A673 (cell line): ENCODE measurements around the gene FES. TPM values are rescaled to one million over a fixed set of nuclear protein-coding genes. Genes with fewer than 3 reads are reported as not detected.

Source experiments
- BruUV-seq: library from RNA; stranded (reverse); fragments of 400-500 nt; replicated peaks from 2 replicates; lab custom pipeline; 2021; lab: Mats Ljungman, UMichigan
- CTCF ChIA-PET: fragments of 300-600 bp; sonication (Branson Sonifier 250); formaldehyde crosslinking; loops from one replicate; lab custom pipeline; 2022; ENCODE audit warnings: antibody characterized with exemption; lab: Charles Lee
- POLR2A ChIA-PET: fragments of 300-600 bp; sonication (Branson Sonifier 250); formaldehyde crosslinking; loops from one replicate; lab custom pipeline; 2022; ENCODE audit warnings: antibody characterized with exemption; ENCODE audit not compliant: low non-redundant PET; lab: Charles Lee
- DNase-seq: peaks from one replicate; pipeline ENCODE4 v3.0.0-alpha.2; 2015; ENCODE audit warnings: low spot score
- H3K27ac ChIP-seq: fragments of 200-600 bp; sonication (generic); 2 replicates; pipeline ENCODE4 v1.5.1; 2016; ENCODE audit warnings: mixed run types, low read depth, mild to moderate bottlenecking, mixed read lengths, antibody characterized with exemption, low read length; ENCODE audit not compliant: poor library complexity, severe bottlenecking
- H3K27me3 ChIP-seq: fragments of 200-600 bp; sonication (generic); replicated peaks from 2 replicates; pipeline ENCODE4 v1.6.1; 2017; ENCODE audit warnings: mixed run types, low read depth, mild to moderate bottlenecking, mixed read lengths, antibody characterized with exemption, low read length; ENCODE audit not compliant: insufficient read depth, poor library complexity
- H3K36me3 ChIP-seq: fragments of 200-600 bp; sonication (generic); 2 replicates; pipeline ENCODE4 v1.6.1; 2016; ENCODE audit warnings: mixed run types, mild to moderate bottlenecking, mixed read lengths, antibody characterized with exemption, low read length; ENCODE audit not compliant: insufficient read depth, poor library complexity, severe bottlenecking
- H3K4me1 ChIP-seq: fragments of 200-600 bp; sonication (generic); 2 replicates; pipeline ENCODE4 v1.6.1; 2017; ENCODE audit warnings: mixed run types, mild to moderate bottlenecking, mixed read lengths, antibody characterized with exemption, low read length; ENCODE audit not compliant: insufficient read depth, poor library complexity, severe bottlenecking
- H3K4me3 ChIP-seq: fragments of 200-600 bp; sonication (generic); 2 replicates; pipeline ENCODE4 v1.5.1; 2016; ENCODE audit warnings: low read depth, mixed run types, mild to moderate bottlenecking, mixed read lengths, low read length; ENCODE audit not compliant: poor library complexity, severe bottlenecking
- H3K9me3 ChIP-seq: fragments of 200-600 bp; sonication (generic); 2 replicates; pipeline ENCODE4 v1.6.1; 2016; ENCODE audit warnings: mixed run types, low read depth, mild to moderate bottlenecking, mixed read lengths, antibody characterized with exemption, low read length; ENCODE audit not compliant: poor library complexity, severe bottlenecking
- CTCF ChIP-seq: fragments of 300-800, 200-600 bp; sonication (generic); conservative IDR thresholded peaks from 2 replicates; pipeline ENCODE4 v1.5.1; 2017; ENCODE audit warnings: low read depth, mild to moderate bottlenecking, antibody characterized with exemption, low read length, moderate library complexity, mixed read lengths
- EZH2 ChIP-seq: fragments of 200-600 bp; sonication (generic); IDR thresholded peaks from 2 replicates; pipeline ENCODE4 v1.6.1; 2017; ENCODE audit warnings: borderline replicate concordance, low read depth, mild to moderate bottlenecking, mixed read lengths, antibody characterized with exemption, low read length; ENCODE audit not compliant: poor library complexity, severe bottlenecking
- intact Hi-C: fragments of 100-400 bp; cut with micrococcal nuclease; formaldehyde crosslinking; loops from one replicate; pipeline ENCODE4 v1.10.0; 2022; ENCODE audit not compliant: unreplicated experiment
- total RNA-seq: library from RNA; stranded (reverse); gene quantifications from 2 replicates; pipeline ENCODE4 v1.2.3, GENCODE V29; 2021

FES gene
- total RNA-seq, 1 experiment from 2014 or later, result 3.8 TPM

GRCh38 chr15:90865702-90866101 lies 18.6 kb upstream of the FES start:
- intact Hi-C loops, result no loop called here
- no peaks in the 10 kb centered on the region for H3K27me3 ChIP-seq
- no peaks in the 10 kb centered on the region for H3K9me3 ChIP-seq
- H3K27ac ChIP-seq, result no peak overlapping the region
- H3K4me3 ChIP-seq, result no peak overlapping the region
- BruUV-seq, result no TSS peak
- ChIA-PET POLR2A (no interaction called here), CTCF (no interaction called here)
- H3K36me3 ChIP-seq, result no peaks in the 10 kb centered on the region
- peaks cover 27% of the 10 kb centered on the region for H3K4me1 ChIP-seq
- DNase-seq, result no peak
- no peak for TF ChIP-seq CTCF
- no peak for TF ChIP-seq EZH2

GRCh38 chr15:90866161-90866715 lies 18.1 kb upstream of the FES start:
- H3K27me3 ChIP-seq, result no peaks in the 10 kb centered on the region
- no peak overlapping the region for H3K27ac ChIP-seq
- no peaks in the 10 kb centered on the region for H3K9me3 ChIP-seq
- POLR2A ChIA-PET, result no interaction called here
- DNase-seq, result no peak
- no peaks in the 10 kb centered on the region for H3K36me3 ChIP-seq
- no peak for TF ChIP-seq EZH2
- no peak for TF ChIP-seq CTCF
- no peak overlapping the region for H3K4me3 ChIP-seq
- no TSS peak for BruUV-seq
- peaks cover 27% of the 10 kb centered on the region for H3K4me1 ChIP-seq
- CTCF ChIA-PET, result no interaction called here
- intact Hi-C loops, result no loop called here

GRCh38 chr15:90866800-90867199 lies 17.5 kb upstream of the FES start:
- no peak overlapping the region for H3K4me3 ChIP-seq
- intact Hi-C loops, result no loop called here
- no peaks in the 10 kb centered on the region for H3K9me3 ChIP-seq
- ChIA-PET POLR2A (no interaction called here), CTCF (no interaction called here)
- no peaks in the 10 kb centered on the region for H3K36me3 ChIP-seq
- BruUV-seq, result no TSS peak
- no peak overlapping the region for H3K27ac ChIP-seq
- no peaks in the 10 kb centered on the region for H3K27me3 ChIP-seq
- no peak for DNase-seq
- H3K4me1 ChIP-seq, result peaks cover 27% of the 10 kb centered on the region
- no peak for TF ChIP-seq EZH2
- no peak for TF ChIP-seq CTCF
